Left lobe of liver (tissue), 2 donors: ENCODE results near the gene RGS6. TPM values are rescaled to one million over a fixed set of nuclear protein-coding genes. Genes with fewer than 3 reads are reported as not detected.
"Not testable (repeated sequence)": the region's sequence is repeated elsewhere in the genome, so short reads cannot be mapped to it uniquely, and the experiment has no call there.

Experiments used
- ATAC-seq: fragments of 200-7000 bp; cut with Tn5 transposase; one replicate; pipeline ENCODE4 v1.9.1; 2020; ENCODE audit warnings: mild to moderate bottlenecking, moderate library complexity
- DNase-seq: peaks from one replicate; pipeline ENCODE4 v3.0.0-alpha.2; 2020; ENCODE audit warnings: low spot score
- total RNA-seq: library from RNA; stranded (reverse); gene quantifications from one replicate; pipeline ENCODE4 v1.2.1, GENCODE V29; 2021
- donor health status: DM: no; HTN: no; CAD: no; lungs with moderate emphysema.
- donor health status: DM: no; HTN: yes; CAD: no.

RGS6 gene
- total RNA-seq, 1 donor from 2014 or later = not detected

DNA sequence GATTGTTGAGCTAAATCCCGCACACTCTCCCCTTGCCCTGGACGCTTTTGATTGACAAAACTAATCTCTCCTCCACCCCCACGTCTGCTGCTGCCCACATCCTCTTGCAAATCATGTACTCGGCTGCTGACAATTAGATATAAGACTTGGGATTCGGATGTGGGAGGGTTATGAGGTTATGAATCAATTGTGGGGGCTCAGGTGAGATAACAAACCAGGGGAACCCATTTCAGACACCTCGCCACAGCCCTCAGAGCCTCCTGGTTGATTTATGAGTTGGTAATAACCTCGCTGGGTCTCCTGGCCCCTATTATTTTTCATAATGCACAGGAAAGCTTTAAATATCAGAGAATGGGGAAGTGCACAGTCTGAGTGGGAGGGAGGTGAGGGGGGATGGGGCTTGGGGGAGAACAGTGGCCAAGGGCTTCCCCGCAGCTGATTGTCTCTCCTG is 511.8 kb downstream of the RGS6 start:
- no peak for DNase-seq
- ATAC-seq = no peak

DNA sequence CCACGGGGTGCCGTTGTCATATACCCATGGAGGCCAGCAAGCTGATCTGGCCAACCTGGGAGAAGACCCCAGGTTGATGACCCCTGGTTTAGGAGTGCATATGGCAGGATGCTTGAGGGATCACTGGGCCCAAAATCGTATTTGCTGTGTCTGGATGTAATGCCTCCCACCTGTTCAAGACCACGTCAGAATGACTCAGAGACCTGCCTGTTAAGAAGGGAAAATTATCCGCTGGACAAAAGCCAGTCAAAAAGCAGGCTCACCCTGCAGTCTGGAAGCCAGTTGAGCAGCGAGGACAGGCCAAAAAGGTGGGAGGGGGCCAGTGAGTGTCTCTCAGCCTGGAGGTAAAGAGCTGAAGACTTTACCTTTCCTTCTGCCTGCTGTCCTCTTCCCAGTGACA is 512.5 kb downstream of the RGS6 start:
- DNase-seq (no peak), ATAC-seq (no peak)

DNA sequence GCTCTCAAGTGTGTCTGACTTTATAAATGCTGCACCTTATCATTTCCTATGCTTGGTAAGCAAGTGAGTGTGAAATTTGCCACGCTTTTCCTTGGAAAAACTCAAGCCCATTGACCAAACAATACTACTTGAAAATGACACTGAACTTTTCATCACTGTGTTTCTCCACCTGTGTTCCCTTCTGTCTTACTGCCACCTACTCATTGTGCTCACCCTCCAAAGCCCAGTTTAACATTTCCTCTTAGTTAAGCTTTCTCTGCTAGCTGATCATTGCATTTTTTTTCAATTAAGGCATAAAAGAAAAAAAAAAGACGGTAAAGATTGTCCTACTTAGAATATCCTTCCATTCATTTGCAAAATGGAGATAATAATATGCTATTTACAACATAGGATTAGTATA is 516.0 kb downstream of the RGS6 start:
- no peak for ATAC-seq

DNA sequence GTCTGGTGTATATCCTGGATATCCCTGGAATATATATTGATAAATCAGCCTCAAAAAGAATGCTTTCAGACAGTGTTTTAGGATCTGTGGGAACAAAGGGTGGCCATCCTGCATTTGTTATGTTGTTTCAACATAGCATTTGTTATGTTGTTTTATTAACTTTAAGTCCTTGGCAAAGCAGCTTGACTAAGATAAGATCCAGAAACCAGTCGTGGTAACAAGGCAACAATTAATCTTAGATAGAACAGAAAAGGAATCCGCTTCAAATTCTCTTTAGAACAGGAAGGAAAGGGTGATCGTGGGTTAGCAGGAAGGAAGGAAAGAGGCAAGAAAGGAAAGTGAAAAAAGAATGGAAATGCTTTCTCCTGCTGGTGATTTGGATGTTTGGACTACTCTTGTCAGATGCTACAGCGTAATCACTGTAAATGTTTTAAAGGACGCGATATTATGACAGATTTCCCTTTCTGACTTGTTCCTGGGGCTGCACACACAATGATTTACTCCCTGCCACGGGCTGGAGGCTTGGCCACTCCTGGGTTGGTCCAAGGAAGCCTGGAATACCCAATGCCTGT is 518.3 kb downstream of the RGS6 start:
- ATAC-seq = no peak
- DNase-seq = no peak

More for the DNA sequence above, 516.0 kb downstream of the RGS6 start:
- no peak for DNase-seq

DNA sequence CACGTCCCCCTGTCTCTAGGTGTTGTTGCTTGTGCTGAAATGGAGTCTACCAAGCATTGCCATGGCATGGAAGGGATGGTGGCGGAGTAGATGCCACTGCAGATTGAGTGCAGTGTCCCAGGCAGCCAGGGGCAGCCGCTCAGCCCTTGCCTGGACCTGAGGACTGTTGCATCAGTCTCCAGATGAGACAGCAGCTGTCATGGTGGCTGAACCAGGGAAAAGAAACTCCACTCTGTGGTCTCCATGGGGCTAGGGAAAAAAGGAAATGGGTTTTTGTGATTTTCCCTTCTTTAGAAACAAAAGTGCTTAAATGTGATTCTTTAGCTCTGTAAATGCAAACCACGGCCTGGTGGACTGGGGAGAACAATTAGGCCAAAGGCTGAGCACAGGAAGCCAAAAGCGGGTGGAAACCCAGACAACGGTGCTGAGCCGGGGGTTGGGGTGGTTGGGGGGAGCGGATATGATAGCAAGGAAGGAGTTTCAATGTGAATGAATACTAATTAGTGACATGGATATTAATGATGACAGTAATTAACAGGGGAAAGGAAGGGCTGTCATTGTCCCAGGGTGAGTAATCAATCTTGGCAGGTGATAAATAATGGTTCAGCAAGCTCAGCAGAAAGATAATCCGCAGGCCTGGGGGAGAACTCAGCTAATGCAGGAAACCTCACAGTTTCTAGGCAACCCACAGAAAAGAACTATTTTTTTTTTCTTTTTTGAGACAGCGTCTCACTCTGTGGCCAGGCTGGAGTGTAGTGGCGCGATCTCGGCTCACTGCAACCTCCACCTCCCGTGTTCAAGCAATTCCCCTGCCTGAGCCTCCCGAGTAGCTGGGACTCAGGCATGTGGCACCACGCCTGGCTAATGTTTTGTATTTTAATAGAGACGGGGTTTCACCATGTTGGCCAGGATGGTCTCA is 519.1 kb downstream of the RGS6 start:
- peak; percentile 23 for ATAC-seq

DNA sequence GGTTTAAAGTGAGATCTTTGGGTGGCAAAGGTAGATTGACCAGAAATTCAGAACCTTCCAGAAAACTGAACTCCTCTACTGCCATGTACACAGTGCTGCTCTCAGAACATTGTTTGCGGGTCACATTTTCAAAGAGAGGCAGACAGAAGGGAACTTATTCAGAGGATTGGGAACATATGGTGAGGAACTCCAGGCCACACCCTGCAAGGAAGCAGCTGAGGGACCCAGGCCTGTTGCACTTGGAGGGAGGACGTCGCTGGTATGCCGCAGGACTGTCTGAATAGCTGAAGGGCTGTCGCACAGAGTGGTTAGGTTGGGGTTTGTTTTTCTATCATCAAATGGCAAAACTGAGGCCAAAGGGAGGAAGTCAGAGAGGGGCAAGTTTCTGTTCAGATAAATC is 520.5 kb downstream of the RGS6 start:
- ATAC-seq = no peak
- no peak for DNase-seq

More for the DNA sequence above, 519.1 kb downstream of the RGS6 start:
- no peak for DNase-seq

DNA sequence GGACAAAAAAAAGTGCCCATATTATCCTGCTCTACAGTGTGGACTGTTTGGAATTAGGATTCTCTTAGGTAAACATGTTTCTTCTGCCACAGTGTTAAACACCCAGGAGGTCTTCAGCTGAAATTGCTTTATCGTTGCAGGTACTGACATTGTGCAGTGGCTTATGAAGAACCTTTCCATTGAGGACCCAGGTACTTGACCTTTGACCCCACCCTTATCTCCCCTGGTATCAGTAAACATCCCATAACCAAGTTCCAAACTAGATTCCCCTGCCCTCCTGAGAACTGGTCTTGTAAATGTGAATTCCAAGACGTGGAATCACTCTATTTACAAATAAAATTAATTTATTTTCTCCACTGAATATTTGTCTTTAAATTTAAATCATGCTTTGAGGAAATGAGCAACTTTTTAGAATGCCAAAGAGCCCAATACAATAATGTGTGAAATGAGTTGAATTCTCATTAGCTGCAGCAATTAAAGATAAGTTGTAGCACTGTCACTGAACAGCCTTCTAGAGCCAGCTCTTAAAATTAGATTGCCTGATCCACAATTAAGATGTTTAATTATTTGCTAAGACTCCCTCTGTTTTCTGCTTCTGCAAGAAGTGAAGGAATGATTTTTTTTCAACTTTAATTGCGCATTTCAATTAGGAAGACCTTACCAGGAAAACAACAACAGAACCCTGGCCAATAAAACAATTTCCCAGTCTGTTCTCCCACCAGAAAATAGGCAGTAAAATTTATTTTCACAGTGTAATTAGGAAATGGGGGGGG is 522.3 kb downstream of the RGS6 start:
- ATAC-seq (no peak), DNase-seq (no peak)

DNA sequence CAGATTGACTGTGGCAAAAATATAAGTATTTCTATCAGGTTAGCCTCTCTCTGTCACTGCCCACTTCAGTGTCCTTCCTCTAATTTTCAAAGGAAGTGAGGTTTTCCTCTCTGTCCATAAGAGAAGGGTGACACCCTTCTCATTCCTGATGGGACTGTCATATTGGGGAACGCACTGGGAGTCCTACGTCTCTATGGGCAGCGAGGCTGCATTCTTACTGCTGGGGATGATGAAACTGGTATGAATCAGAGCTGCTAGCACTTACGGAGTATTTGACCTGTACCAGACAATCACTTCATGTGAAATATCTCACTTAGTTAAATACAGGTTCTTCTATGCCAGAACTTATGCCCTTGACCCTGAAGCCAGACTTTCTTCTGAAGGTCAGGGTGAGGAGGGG is 525.4 kb downstream of the RGS6 start:
- DNase-seq (no peak), ATAC-seq (no peak)

DNA sequence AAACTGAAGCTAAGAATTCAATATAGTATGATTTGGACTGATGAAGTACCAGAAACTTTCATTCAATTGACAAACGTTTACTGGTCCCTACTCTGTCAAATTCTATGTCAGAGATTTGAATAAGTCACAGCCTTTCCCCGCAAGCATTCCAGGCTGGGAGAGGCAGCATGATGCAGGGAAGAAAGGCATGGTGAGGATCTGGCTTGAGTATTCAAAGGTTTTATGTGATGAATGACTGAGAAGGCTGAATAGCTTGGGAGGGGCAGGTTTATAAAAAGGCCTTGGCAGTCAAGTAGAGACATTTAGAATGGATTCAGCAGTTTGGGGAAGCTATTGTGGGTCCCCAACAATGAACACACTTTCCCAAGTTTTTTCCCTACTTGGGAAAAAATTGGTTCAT is 529.8 kb downstream of the RGS6 start:
- ATAC-seq (no peak), DNase-seq (no peak)

DNA sequence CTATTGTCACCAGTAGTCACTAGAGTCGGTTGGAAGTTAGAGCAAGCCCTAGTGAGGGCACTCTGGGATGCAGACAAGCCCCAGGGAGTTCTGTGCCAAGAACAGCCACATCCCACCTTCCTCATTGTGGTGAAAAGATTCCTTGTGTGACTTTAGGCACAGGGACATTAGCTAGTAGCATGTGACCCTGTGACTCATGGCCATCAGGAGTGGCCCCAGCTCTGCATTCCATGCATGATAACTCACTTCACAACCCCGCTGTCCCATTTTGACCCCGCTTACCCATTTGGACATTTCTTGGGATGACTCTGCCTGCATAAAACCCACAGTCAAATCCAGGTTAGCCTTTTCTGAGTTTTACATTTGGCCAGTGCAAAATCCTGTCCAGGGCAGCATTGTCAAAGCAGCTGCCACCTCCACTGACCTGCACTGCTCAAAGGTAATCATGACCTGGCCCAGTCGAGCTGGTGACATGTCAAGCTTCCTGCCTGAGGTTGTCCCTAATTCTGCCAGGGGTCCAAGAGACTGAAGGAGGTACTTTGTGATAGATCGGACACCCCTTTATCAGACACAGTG is 531.1 kb downstream of the RGS6 start:
- ATAC-seq (no peak), DNase-seq (no peak)

DNA sequence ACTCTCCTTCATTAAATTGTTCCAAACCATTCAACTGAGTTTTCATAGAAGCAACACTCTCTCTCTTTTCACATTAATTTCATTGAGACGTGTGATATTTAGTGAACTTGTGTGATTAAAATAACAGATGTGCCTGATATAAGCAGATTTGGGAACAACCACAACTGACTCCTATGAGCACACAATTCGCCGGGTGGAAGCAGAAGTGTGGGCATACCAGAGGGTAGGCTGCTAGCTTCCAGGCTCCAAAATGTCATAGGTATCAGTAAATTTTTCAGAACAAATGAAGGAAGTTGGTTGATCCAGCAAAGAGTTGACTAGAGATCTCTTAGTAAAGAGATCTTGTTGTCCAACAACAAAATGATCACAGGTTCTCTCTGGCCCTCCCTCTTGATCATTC is 532.0 kb downstream of the RGS6 start:
- DNase-seq (no peak), ATAC-seq (no peak)

DNA sequence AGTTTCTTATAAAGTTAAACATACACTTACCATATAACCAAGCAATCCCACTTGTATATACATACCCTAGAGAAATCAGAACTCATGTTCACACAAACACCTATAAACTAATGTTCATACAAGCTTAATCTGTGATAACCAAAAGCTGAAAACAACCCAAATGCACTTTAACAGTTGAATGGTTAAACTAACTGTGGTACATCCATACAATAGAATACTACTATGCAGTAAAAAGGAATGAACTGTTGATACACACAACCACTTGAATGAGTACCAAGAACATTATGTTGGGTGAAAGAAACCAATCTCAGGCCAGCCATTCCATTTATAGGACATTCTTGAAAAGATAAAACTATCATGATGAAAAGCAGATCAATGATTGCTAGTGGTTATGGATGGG is 534.1 kb downstream of the RGS6 start:
- DNase-seq = no peak
- ATAC-seq = no peak

DNA sequence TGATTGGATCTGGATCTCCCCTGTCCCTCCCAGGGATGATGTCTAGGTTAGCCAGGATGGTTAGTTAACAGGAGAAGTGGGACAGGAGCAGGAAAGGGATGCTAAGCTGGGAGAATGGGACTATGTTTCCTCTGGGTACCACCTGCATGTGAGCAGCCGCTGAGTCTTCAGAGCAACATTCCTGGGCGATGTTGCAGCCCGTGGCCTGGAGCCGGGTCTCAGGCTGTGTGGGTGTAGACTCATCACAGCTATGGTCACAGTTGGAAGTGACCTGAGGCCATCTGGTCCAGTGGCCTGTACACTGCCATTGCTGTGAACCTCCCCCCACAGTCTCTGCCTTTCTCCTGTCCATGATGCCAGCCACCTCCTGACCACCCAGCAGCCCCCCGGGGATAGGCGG is 539.1 kb downstream of the RGS6 start:
- ATAC-seq (no peak), DNase-seq (no peak)

DNA sequence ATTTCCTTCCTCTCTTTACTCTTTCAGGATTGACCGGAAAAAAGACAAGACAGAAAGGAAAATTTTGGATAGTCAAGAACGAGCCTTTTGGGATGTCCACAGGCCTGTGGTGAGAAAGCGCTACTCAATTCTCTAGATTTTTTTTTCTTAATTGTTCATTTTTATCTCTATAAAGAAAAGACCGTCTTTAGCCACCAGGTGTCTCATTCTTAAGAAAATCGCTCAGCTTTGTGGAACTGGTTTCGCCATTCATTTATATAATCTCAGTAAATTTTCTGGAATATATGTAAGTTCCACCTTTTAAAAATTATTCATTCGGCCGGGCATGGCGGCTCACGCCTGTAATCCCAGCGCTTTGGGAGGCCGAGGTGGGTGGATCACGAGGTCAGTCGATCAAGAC is 540.6 kb downstream of the RGS6 start:
- ATAC-seq (no peak), DNase-seq (no peak)

DNA sequence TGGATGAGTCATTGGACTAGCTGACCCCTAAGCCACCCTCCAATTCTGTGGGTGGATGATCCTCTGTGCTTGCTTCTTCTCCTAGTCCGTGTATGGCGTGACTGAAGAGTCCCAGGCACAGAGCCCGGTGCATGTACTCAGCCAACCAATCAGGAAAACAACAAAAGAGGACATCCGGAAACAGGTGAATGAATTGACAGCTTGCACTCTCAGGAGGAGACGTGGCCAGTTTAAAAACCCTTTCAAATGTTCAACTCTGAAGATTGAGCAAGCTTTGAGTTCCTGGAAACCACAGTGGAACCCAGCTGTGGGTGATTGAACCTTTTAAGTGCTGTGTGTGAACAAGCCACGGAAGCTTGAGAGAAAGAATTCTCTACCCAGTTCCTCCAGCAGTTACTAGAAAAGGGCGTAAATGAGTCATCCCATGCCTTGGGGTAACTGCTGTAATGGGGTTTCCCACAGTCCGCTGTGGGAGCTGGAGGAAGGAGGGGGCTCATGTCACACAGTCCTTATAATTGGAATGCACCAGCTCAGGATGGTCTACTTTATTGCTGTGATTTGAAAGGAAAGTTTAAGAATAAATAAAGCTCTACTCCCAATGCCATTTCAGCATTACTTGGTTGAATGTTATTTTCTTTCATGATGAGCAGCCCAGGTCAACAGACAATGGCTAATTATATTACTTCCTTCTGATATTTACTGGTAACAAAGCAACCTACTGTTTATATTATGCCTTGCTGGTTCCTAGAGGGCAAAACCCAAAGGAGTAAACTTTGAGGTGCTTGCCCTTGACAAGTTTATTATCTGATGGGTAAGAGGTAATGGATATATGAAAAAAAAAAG is 544.6 kb downstream of the RGS6 start:
- ATAC-seq = peak; percentile 13
- DNase-seq = no peak

DNA sequence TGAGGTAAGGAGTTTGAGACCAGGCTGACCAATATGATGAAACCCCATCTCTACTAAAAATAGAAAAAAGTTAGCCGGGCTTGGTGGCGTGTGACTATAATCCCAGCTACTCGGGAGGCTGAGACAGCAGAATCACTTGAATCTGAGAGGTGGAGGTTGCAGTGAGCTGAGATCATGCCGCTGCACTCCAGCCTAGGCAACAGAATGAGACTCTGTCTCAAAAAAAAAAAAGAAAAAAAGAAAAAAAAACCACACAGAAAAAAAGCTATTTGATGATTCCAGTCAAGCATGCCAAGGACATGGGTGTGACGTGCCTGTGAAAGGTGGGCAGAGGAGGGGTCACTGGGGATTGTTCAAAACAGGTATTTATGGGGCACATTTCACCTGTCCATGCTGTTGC is 545.3 kb downstream of the RGS6 start:
- not testable (repeated sequence) for ATAC-seq, DNase-seq

DNA sequence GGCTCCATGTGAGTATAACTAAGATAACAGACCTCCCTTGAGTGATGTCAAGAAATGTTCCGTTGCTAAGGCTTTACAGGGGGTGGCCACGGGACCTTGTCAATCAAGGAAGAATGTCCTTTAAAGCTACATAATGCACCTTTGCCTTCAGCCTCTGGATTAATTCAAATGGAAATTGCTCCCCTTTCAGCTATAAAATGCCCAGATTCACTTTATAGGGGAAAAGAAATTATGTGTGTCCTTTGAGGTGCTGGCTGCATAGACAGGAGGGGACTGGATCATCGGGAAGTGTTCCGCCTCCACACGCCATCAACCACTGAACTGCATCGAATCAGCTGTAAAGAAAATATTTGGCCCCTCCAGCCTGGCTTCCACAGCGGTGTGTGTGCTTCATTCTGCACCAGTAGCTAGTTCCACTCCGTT is 546.3 kb downstream of the RGS6 start:
- DNase-seq (no peak), ATAC-seq (no peak)

DNA sequence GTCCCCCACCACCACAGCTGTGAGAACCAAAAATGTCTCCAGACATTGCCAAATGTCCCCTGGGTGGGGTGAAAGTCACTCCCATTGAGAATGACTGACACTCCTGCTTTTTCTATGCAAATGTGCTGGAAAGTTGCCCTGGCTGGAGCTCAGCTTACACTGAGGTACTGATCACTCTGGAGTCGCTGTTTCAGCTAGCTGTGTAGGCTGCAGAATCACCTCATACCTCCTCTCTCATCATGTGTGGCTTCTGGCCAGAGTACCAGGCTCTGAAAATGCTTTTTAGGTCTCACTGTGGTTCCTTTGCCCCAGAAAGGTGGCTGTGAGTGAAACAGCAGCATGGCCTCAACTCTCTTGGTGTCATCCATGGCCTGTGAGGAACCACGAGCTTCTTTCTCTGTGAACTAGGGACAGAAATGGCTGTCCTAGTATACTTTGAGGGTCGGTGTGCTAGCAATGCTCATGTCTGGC is 547.3 kb downstream of the RGS6 start:
- ATAC-seq (no peak), DNase-seq (no peak)

DNA sequence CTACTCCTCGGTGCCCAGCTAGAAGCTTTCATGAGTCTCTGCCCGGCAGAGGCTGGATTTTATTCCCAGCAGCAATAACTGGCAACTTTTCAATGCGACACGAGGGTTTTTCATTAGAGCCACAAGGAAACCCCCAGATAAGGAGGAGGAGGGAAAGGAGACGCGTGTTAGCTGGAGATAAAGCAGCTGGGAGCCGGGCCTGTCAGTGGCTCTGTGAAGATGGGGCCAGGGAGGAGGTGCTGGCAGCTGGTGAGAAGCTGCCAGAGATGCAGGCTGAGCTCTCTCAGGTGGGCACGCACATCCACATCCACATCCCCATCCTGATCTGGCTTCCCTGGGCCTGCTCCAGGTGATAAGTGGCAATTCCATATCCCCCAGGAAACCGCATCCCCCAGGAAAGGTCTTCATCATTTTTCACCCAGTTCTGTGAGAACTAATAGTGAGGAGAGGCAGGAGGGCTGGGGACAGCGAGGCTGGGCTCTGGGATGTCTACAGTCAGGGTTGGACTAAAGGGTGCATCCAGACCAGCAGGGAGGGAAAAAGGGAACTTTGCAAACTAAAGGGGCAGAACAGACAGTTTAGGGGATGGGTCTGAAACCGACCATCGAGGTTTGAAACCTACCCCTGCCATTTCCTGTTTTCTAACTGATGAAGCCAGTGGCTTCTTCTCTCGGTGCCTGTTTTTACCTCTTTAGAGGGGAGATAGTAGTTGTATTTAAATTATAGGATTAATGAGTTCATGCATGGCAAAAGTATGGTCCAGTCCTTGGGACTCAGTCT is 548.4 kb downstream of the RGS6 start:
- DNase-seq (no peak), ATAC-seq (no peak)
